Measurements from ENCODE around the gene KRTAP4-7. TPM values are rescaled to one million over a fixed set of nuclear protein-coding genes. Genes with fewer than 3 reads are reported as not detected.

Gene KRTAP4-7
- total RNA-seq, 1 experiment from 2014 or later = not detected

GRCh38 chr17:41069031-41069430 is 14.9 kb upstream of the KRTAP4-7 start:
- Histone ChIP-seq H2AK5ac (ENCODE audit: insufficient read length, low read length) (no peak overlapping the region), H3K4me1 (ENCODE audit: insufficient read depth, low read length) (no peaks in the 10 kb centered on the region), H2BK120ac (ENCODE audit: low read depth, low read length, poor library complexity, severe bottlenecking) (no peak overlapping the region), H3K79me2 (ENCODE audit: insufficient read depth, low read length) (no peaks in the 10 kb centered on the region), H3K56ac (ENCODE audit: insufficient read length, low read depth, low read length) (no peak overlapping the region), H3K23ac (ENCODE audit: insufficient read length, low read depth, low read length) (no peak overlapping the region), H3K9ac (ENCODE audit: extremely low read depth, insufficient read length, low read length) (no peak overlapping the region), H2BK20ac (ENCODE audit: low read depth, low read length, poor library complexity, severe bottlenecking) (no peak overlapping the region), H3K27me3 (ENCODE audit: insufficient read depth, low read length) (no peaks in the 10 kb centered on the region), H2BK15ac (ENCODE audit: low read depth, low read length) (no peak overlapping the region), H4K8ac (replicated peaks; ENCODE audit: insufficient read length, low read depth, low read length) (no peak overlapping the region), H3K9me3 (ENCODE audit: control insufficient read depth, low read depth, low read length) (no peaks in the 10 kb centered on the region), H4K20me1 (ENCODE audit: control insufficient read depth, insufficient read depth, insufficient read length) (no peaks in the 10 kb centered on the region), H2AFZ (ENCODE audit: low read length) (no peak overlapping the region), H3K27ac (ENCODE audit: insufficient read length, low read depth, low read length) (no peak overlapping the region), H2BK5ac (ENCODE audit: insufficient read length, low read length) (no peak overlapping the region), H3K4ac (ENCODE audit: low read depth, low read length) (no peak overlapping the region), H4K5ac (ENCODE audit: insufficient read length, low read depth, low read length) (no peak overlapping the region), H3K79me1 (ENCODE audit: insufficient read depth, low read depth, low read length, poor library complexity, severe bottlenecking) (no peaks in the 10 kb centered on the region), H3T11ph (ENCODE audit: low read length) (no peak overlapping the region), H3K18ac (ENCODE audit: insufficient read length, low read depth, low read length) (no peak overlapping the region), H2BK12ac (ENCODE audit: insufficient read length, low read depth, low read length) (no peak overlapping the region), H4K91ac (ENCODE audit: insufficient read length, low read depth, low read length) (no peak overlapping the region), H3K14ac (ENCODE audit: insufficient read depth, low read length) (no peak overlapping the region), H3K23me2 (ENCODE audit: insufficient read length, low read depth, low read length, poor library complexity, severe bottlenecking) (no peaks in the 10 kb centered on the region), H3K4me2 (ENCODE audit: insufficient read depth, insufficient read length, low read length) (no peak overlapping the region)
- Mint-ChIP-seq H3K27me3 (ENCODE audit: low read depth) (no peaks in the 10 kb centered on the region), H3K9me3 (no peaks in the 10 kb centered on the region), H3K4me3 (no peak overlapping the region), H3K36me3 (ENCODE audit: insufficient read depth in 1 of 3, low read depth in 3 of 3) (no peaks in the 10 kb centered on the region), H3K4me1 (0 out of 4 replicates have a peak, but pooled peaks cover 0 to 5% of the 10 kb centered on the region in 2 experiments), H3K27ac (no peak overlapping the region; a peak in 1 of 7 replicates)
- TF ChIP-seq CTCF (conservative IDR thresholded peaks at IDR 0.05) = no peak
- WGBS (ENCODE audit: extremely low coverage, insufficient read length, low lambda C conversion rate) = no CpG with 5 or more reads among the region's 3 CpGs
- DNase-seq = no peak
